Measurements from ENCODE around the gene RNF38. TPM values are rescaled to one million over a fixed set of nuclear protein-coding genes. Genes with fewer than 3 reads are reported as not detected.

Gene RNF38
- total RNA-seq, 4 donors from 2014 or later, result 25.5 to 55.5 (median 32.0) TPM

- Histone ChIP-seq H3K36me3 (no peaks in the 10 kb centered on the region), H3K27ac (no peak overlapping the region), H3K9me3 (no peaks in the 10 kb centered on the region), H3K4me1 (peaks cover 0 to 17% (median 0%) of the 10 kb centered on the region in 4 donors), H3K27me3 (no peaks in the 10 kb centered on the region), H3K4me3 (no peak overlapping the region)
- 80 to 84% methylated on average over 14 of the region's 14 CpGs for WGBS, 2 donors
- no peak for TF ChIP-seq EP300 (IDR thresholded peaks at IDR 0.05)
- TF ChIP-seq CTCF (IDR thresholded peaks at IDR 0.05), result no peak
- TF ChIP-seq POLR2A (IDR thresholded peaks at IDR 0.05), result no peak
- no peak for DNase-seq (ENCODE audit: low spot score in 2 of 2)
Measured at GRCh38 chr9:36318212-36318802, 81.8 kb downstream of the RNF38 start.

GRCh38 chr9:36317766-36318165, 82.3 kb downstream of the RNF38 start:
- Histone ChIP-seq H3K9me3 (no peaks in the 10 kb centered on the region), H3K36me3 (no peaks in the 10 kb centered on the region), H3K27ac (no peak overlapping the region), H3K27me3 (no peaks in the 10 kb centered on the region), H3K4me1 (peaks cover 0 to 17% (median 0%) of the 10 kb centered on the region in 4 donors), H3K4me3 (no peak overlapping the region)
- DNase-seq (ENCODE audit: low spot score in 2 of 2), result no peak
- WGBS, 2 donors, result 24 to 25% methylated on average over 3 to 6 of the region's 6 CpGs
- TF ChIP-seq CTCF (IDR thresholded peaks at IDR 0.05) (no peak), EP300 (IDR thresholded peaks at IDR 0.05) (no peak), POLR2A (IDR thresholded peaks at IDR 0.05) (no peak)

- DNase-seq (ENCODE audit: low spot score in 2 of 2), result no peak
- Histone ChIP-seq H3K27me3 (no peaks in the 10 kb centered on the region), H3K9me3 (no peaks in the 10 kb centered on the region), H3K27ac (no peak overlapping the region), H3K36me3 (no peaks in the 10 kb centered on the region), H3K4me3 (no peak overlapping the region), H3K4me1 (peaks cover 0 to 17% (median 0%) of the 10 kb centered on the region in 4 donors)
- WGBS, 2 donors, result 31 to 44% methylated on average over 12 of the region's 12 CpGs
- no peak for TF ChIP-seq POLR2A (IDR thresholded peaks at IDR 0.05)
- no peak for TF ChIP-seq EP300 (IDR thresholded peaks at IDR 0.05)
- TF ChIP-seq CTCF (IDR thresholded peaks at IDR 0.05), result no peak
Measured at GRCh38 chr9:36316611-36317317, 83.3 kb downstream of the RNF38 start.

GRCh38 chr9:36316049-36316448, 84.0 kb downstream of the RNF38 start:
- H3K4me3 ChIP-seq, result no peak overlapping the region
- H3K4me1 ChIP-seq, result peaks cover 0 to 17% (median 0%) of the 10 kb centered on the region in 4 donors
- H3K27me3 ChIP-seq, result no peaks in the 10 kb centered on the region
- TF ChIP-seq EP300 (IDR thresholded peaks at IDR 0.05) (no peak), POLR2A (IDR thresholded peaks at IDR 0.05) (no peak), CTCF (IDR thresholded peaks at IDR 0.05) (no peak)
- no peak for DNase-seq (ENCODE audit: low spot score in 2 of 2)
- no peaks in the 10 kb centered on the region for H3K36me3 ChIP-seq
- no peak overlapping the region for H3K27ac ChIP-seq
- no peaks in the 10 kb centered on the region for H3K9me3 ChIP-seq

GRCh38 chr9:36315283-36315682, 84.8 kb downstream of the RNF38 start:
- no peaks in the 10 kb centered on the region for H3K36me3 ChIP-seq
- TF ChIP-seq EP300 (IDR thresholded peaks at IDR 0.05) (no peak), CTCF (IDR thresholded peaks at IDR 0.05) (no peak), POLR2A (IDR thresholded peaks at IDR 0.05) (no peak)
- peaks cover 0 to 17% (median 0%) of the 10 kb centered on the region in 4 donors for H3K4me1 ChIP-seq
- H3K27ac ChIP-seq, result no peak overlapping the region
- H3K9me3 ChIP-seq, result no peaks in the 10 kb centered on the region
- 65 to 85% methylated on average over 3 of the region's 3 CpGs for WGBS, 2 donors
- H3K27me3 ChIP-seq, result no peaks in the 10 kb centered on the region
- DNase-seq (ENCODE audit: low spot score in 2 of 2), result no peak
- no peak overlapping the region for H3K4me3 ChIP-seq
